22Rv1 (cell line): Measurements from ENCODE around the gene RNF112.

ENCODE experiments used
- H3K27ac ChIP-seq: fragments of 450-650 bp; 2 replicates; pipeline ENCODE4 v1.5.1; 2017
- CTCF ChIP-seq: fragments of 450-650 bp; IDR thresholded peaks from 2 replicates; pipeline ENCODE4 v1.5.1; 2017; ENCODE audit warnings: mild to moderate bottlenecking
- ZFX ChIP-seq: fragments of 450-650 bp; IDR thresholded peaks from 2 replicates; pipeline ENCODE4 v1.6.1; 2017; ENCODE audit warnings: antibody characterized with exemption, borderline replicate concordance

The RNF112 gene

GRCh38 chr17:19447085-19447583 lies 36.1 kb downstream of the RNF112 start:
- H3K27ac ChIP-seq: no peak overlapping the region
- TF ChIP-seq CTCF (peak; percentile 80), ZFX (no peak)

GRCh38 chr17:19448341-19449268 lies 37.6 kb downstream of the RNF112 start:
- no peak overlapping the region for H3K27ac ChIP-seq
- TF ChIP-seq CTCF (no peak), ZFX (no peak)

- TF ChIP-seq CTCF (no peak), ZFX (no peak)
- H3K27ac ChIP-seq: no peak overlapping the region
These were observed 38.6 kb downstream of the RNF112 start for GRCh38 chr17:19449656-19450055.

GRCh38 chr17:19453296-19453695 lies 42.3 kb downstream of the RNF112 start:
- no peak overlapping the region for H3K27ac ChIP-seq
- TF ChIP-seq ZFX (no peak), CTCF (no peak)

- no peak overlapping the region for H3K27ac ChIP-seq
- TF ChIP-seq ZFX (no peak), CTCF (no peak)
These were observed 43.0 kb downstream of the RNF112 start for GRCh38 chr17:19454074-19454473.

- TF ChIP-seq CTCF (no peak), ZFX (no peak)
- no peak overlapping the region for H3K27ac ChIP-seq
These were observed 45.2 kb downstream of the RNF112 start for GRCh38 chr17:19456016-19456927.
